K562 (cell line): ENCODE measurements around the gene RPLP2. TPM values are rescaled to one million over a fixed set of nuclear protein-coding genes. Genes with fewer than 3 reads are reported as not detected.

Source experiments
- ATAC-seq: fragments of 200-7000 bp; cut with Tn5 transposase; 3 replicates; pipeline ENCODE4 v1.9.1; 2020; ENCODE audit warnings: moderate library complexity
- BruUV-seq: library from RNA; stranded (reverse); fragments of 400-500 nt; replicated peaks from 2 replicates; lab custom pipeline; 2021; lab: Mats Ljungman, UMichigan
- CTCF ChIA-PET: fragments of 300-600 bp; formaldehyde crosslinking; extraction: SDS; loops from one replicate; lab custom pipeline; 2021; ENCODE audit warnings: low intra/inter-chr PET ratio; lab: Yijun Ruan, JAX
- POLR2A ChIA-PET: fragments of 300-600, 350-650 bp; sonication (Branson Sonifier 250); formaldehyde crosslinking; extraction: SDS; loops from one replicate; lab custom pipeline; 2021; ENCODE audit warnings: antibody characterized with exemption, inconsistent platforms; lab: Yijun Ruan, JAX
- DNase-seq, 4 experiments: peaks; one replicate each; pipeline versions ENCODE4 v3.0.0 to v3.0.0-alpha.2; 2011 to 2018; ENCODE audit warnings: low spot score in 3 of 4, mixed read lengths in 3 of 4; ENCODE audit errors: extremely low read depth in 1 of 4
- FAIRE-seq: peaks from 2 replicates; lab custom pipeline; 2011; peaks lifted over from hg19 to GRCh38; lab: Jason Lieb, UNC
- H2AFZ ChIP-seq: 2 replicates; pipeline ENCODE4 v1.6.0; 2011; ENCODE audit warnings: low read depth, low read length, control low read depth, inconsistent platforms
- H3K27ac ChIP-seq: fragments of 200-600 bp; 3 replicates; pipeline ENCODE4 v1.8.0; 2011; ENCODE audit warnings: low read depth, mild to moderate bottlenecking, control low read depth, inconsistent platforms, low read length, moderate library complexity, mixed read lengths; ENCODE audit errors: extremely low read depth
- H3K27me3 ChIP-seq, 2 experiments: fragments of 300-600 bp in 1 of 2; 2 replicates in 1 of 2; 3 replicates in 1 of 2; pipeline versions ENCODE4 v1.6.0 to v1.8.0; 2011; ENCODE audit warnings: inconsistent platforms in 2 of 2, low read length in 2 of 2, mild to moderate bottlenecking in 1 of 2, mixed read lengths in 1 of 2, moderate library complexity in 1 of 2; ENCODE audit not compliant: control insufficient read depth in 2 of 2, insufficient read depth in 2 of 2
- H3K36me3 ChIP-seq: fragments of 300-600 bp; 3 replicates; pipeline ENCODE4 v1.8.0; 2011; ENCODE audit warnings: mild to moderate bottlenecking, low read length, inconsistent platforms; ENCODE audit not compliant: control insufficient read depth, insufficient read depth
- H3K4me1 ChIP-seq, 2 experiments: fragments of 200-600 bp in 1 of 2; replicated peaks in 1 of 2; 2 replicates in 1 of 2; 3 replicates in 1 of 2; pipeline versions ENCODE4 v1.5.1 to v1.8.0; 2011; ENCODE audit warnings: inconsistent platforms in 2 of 2, low read length in 2 of 2, mild to moderate bottlenecking in 1 of 2, mixed read lengths in 1 of 2, moderate library complexity in 1 of 2; ENCODE audit not compliant: control insufficient read depth in 2 of 2, insufficient read depth in 2 of 2
- H3K4me2 ChIP-seq: 2 replicates; pipeline ENCODE4 v1.6.1; 2011; ENCODE audit warnings: low read length, control low read depth, inconsistent platforms, mixed read lengths; ENCODE audit not compliant: insufficient read depth
- H3K4me3 ChIP-seq: fragments of 200-600 bp; sonication (generic), shearing (Covaris generic); 2 replicates; pipeline ENCODE4 v1.5.1; 2016; ENCODE audit warnings: control low read depth, inconsistent platforms
- H3K79me2 ChIP-seq: fragments of 200-600 bp; 3 replicates; pipeline ENCODE4 v1.8.0; 2011; ENCODE audit warnings: low read length, inconsistent platforms; ENCODE audit not compliant: control insufficient read depth, insufficient read depth
- H3K9ac ChIP-seq, 2 experiments: 2 replicates each; pipeline versions ENCODE4 v1.6.0 to v1.6.1; 2011; ENCODE audit warnings: low read depth in 2 of 2, low read length in 2 of 2, control low read depth in 1 of 2, inconsistent platforms in 1 of 2, mild to moderate bottlenecking in 1 of 2, mixed read lengths in 1 of 2; ENCODE audit not compliant: insufficient read depth in 1 of 2
- H3K9me1 ChIP-seq: one replicate; pipeline ENCODE4 v1.6.0; 2011; ENCODE audit warnings: inconsistent platforms, mild to moderate bottlenecking, low read length, moderate library complexity; ENCODE audit not compliant: control insufficient read depth, insufficient read depth
- H3K9me3 ChIP-seq: replicated peaks from 2 replicates; pipeline ENCODE4 v1.5.1; 2011; ENCODE audit warnings: low read depth, low read length, inconsistent platforms; ENCODE audit not compliant: control insufficient read depth, insufficient read depth
- H4K20me1 ChIP-seq: replicated peaks from 2 replicates; pipeline ENCODE4 v1.6.1; 2011; ENCODE audit warnings: low read length, inconsistent platforms, mixed read lengths; ENCODE audit not compliant: control insufficient read depth, insufficient read depth
- BRCA1 ChIP-seq, 2 experiments: fragments of 450-650 bp in 1 of 2; sonication (generic) in 1 of 2; formaldehyde crosslinking in 1 of 2; IDR thresholded peaks; 2 replicates each; pipeline versions ENCODE4 v1.5.0 to v1.6.1; 2017 to 2020; ENCODE audit warnings: mild to moderate bottlenecking in 1 of 2, missing genetic modification reagents in 1 of 2
- CREB1 ChIP-seq, 2 experiments: sonication (generic) in 1 of 2; formaldehyde crosslinking in 1 of 2; IDR thresholded peaks; 2 replicates each; pipeline versions ENCODE4 v1.6.1 to v1.8.0; 2012 to 2022; ENCODE audit warnings: inconsistent platforms in 1 of 2, mild to moderate bottlenecking in 1 of 2, missing genetic modification reagents in 1 of 2, moderate library complexity in 1 of 2
- HDAC3 ChIP-seq: fragments of 450-650 bp; IDR thresholded peaks from 2 replicates; pipeline ENCODE4 v1.6.1; 2018; ENCODE audit warnings: borderline replicate concordance, mild to moderate bottlenecking, moderate library complexity; ENCODE audit not compliant: partially characterized antibody
- KAT7 ChIP-seq: sonication (generic); formaldehyde crosslinking; IDR thresholded peaks from 2 replicates; pipeline ENCODE4 v1.8.0; 2022; ENCODE audit warnings: missing genetic modification reagents, mild to moderate bottlenecking, borderline replicate concordance
- LCOR ChIP-seq: sonication (generic); formaldehyde crosslinking; IDR thresholded peaks from 2 replicates; pipeline ENCODE4 v1.8.0; 2022; ENCODE audit warnings: mild to moderate bottlenecking, missing genetic modification reagents
- NFE2L1 ChIP-seq: fragments of 450-650 bp; IDR thresholded peaks from 2 replicates; pipeline ENCODE4 v1.6.1; 2016; ENCODE audit warnings: missing genetic modification characterization, low read depth, mild to moderate bottlenecking, missing compliant biosample characterization, moderate library complexity, borderline replicate concordance
- NFRKB ChIP-seq: fragments of 450-650 bp; IDR thresholded peaks from 2 replicates; pipeline ENCODE4 v1.6.1; 2016; ENCODE audit warnings: low read depth
- PHF8 ChIP-seq: fragments of 200-600 bp; sonication (generic); IDR thresholded peaks from 2 replicates; pipeline ENCODE4 v1.6.1; 2012; ENCODE audit warnings: mixed run types, mild to moderate bottlenecking, inconsistent platforms, low read length, moderate library complexity, borderline replicate concordance
- POLR2AphosphoS2 ChIP-seq: IDR thresholded peaks from 2 replicates; pipeline ENCODE4 v1.6.1; 2012; ENCODE audit warnings: low read length, improper control_type of control experiment
- TAF1 ChIP-seq: IDR thresholded peaks from 2 replicates; pipeline ENCODE4 v1.6.1; 2011; ENCODE audit warnings: mild to moderate bottlenecking, low read length, moderate library complexity; ENCODE audit not compliant: insufficient read depth, control insufficient read depth, severe bottlenecking; ENCODE audit errors: extremely low read depth
- ZFP36 ChIP-seq: fragments of 150-350 bp; IDR thresholded peaks from 2 replicates; pipeline ENCODE4 v1.6.1; 2018; ENCODE audit warnings: low read length, low read depth; ENCODE audit not compliant: partially characterized antibody
- ZMIZ1 ChIP-seq, 2 experiments: fragments of 150-350 bp in 1 of 2; IDR thresholded peaks; 2 replicates each; pipeline ENCODE4 v1.6.1; 2012 to 2016; ENCODE audit warnings: low read depth in 2 of 2, low read length in 2 of 2, mild to moderate bottlenecking in 1 of 2, moderate library complexity in 1 of 2
- ZNF561 ChIP-seq: fragments of 450-650 bp; formaldehyde crosslinking; conservative IDR thresholded peaks from 2 replicates; pipeline ENCODE4 v1.4.0; 2020; ENCODE audit warnings: mild to moderate bottlenecking, moderate library complexity
- WGBS: fragments of 100-300 bp; shearing (Covaris generic); methylation state at CpG from one replicate; pipeline ENCODE4 v1.1.6; 2016; ENCODE audit warnings: low coverage, mixed read lengths; ENCODE audit not compliant: insufficient coverage; ENCODE audit errors: missing lambda C conversion rate; 5-methylcytosine and 5-hydroxymethylcytosine counted together
- in situ Hi-C: fragments of 300-500 bp; cut with MboI; formaldehyde crosslinking; loops from 4 replicates; pipeline ENCODE4 v1.15.0; 2018; ENCODE audit warnings: inconsistent platforms, mixed read lengths
- intact Hi-C: fragments of 100-400 bp; cut with micrococcal nuclease; formaldehyde crosslinking; loops from 2 replicates; pipeline ENCODE4 v1.14.2; 2022
- polyA plus RNA-seq, 8 experiments: library from polyadenylated mRNA; depleted of rRNA in 4 of 8; stranded (reverse) in 5 of 8; unstranded in 3 of 8; fragments of >200 nt; fragmentation: Nextera tagmentation in 2 of 8; fragmentation: Illumina TruSeq in 1 of 8; extraction: Ambion mirVana in 2 of 8; extraction: Trizol in 1 of 8; gene quantifications; 2 replicates each; pipeline versions ENCODE4 v1.2.1 to v1.2.3, GENCODE V29; 2011 to 2014; ENCODE audit warnings: inconsistent platforms in 1 of 8, missing spikeins in 1 of 8
- total RNA-seq, 7 experiments: library from RNA; depleted of rRNA in 6 of 7; stranded (reverse); fragments of >200 nt in 6 of 7; fragmentation: Illumina TruSeq in 2 of 7; extraction: Trizol in 2 of 7; gene quantifications; 2 replicates each; pipeline versions ENCODE4 v1.2.1 to v1.2.3, GENCODE V29; 2011 to 2021; ENCODE audit warnings: low replicate concordance in 1 of 7

Gene RPLP2
- total and polyA plus RNA-seq, 9 of the 15 experiments (the other 6 are each of a cell fraction or from before 2014, with no cell fraction given) = 528 to 3,807 (median 1,633) TPM

DNA sequence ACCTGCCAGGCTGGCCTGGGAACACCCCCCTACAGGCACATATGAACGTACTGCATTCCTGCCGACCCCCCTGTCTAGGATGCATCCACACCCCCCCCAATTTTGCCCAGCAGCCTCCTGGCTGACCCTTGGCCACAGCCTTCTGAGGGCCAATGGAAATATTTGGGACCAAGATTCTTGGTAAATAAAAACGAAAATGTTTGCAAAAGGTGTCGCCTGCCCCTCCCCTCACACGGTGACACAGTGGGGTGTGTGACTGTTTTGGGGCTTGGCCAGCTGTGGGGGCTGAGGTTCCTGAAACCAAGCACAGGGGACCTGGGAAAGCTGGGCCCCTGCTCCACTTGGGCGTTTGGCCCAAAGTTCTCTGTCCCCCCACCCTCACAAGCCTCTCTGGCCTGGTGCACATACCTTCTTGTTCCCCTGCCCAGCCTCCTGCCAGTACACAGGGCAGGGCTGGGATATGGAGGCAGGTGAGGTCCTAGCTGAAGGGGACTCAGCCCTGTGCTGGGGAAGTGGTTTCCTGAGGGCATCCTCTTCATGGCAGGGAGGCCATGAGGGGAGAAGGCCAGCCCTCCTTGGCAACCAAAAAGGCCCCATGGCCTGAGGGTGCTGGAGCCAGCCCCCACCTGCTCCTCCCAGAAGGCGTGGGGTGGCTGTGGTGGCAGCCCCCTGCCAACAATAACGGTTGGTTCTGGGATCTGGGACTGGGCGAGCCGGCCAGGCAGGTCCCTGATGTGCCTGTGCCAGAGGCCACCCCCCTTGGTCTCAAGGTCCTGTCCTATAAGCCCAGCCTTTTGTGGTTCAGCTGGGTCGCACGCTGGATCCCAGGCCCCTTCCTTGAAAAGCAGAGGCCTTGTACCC is 15.8 kb downstream of the RPLP2 start (continued):
- TF ChIP-seq TAF1 (no peak), BRCA1 (IDR thresholded peaks at IDR 0.05) (no peak), BRCA1 (CRISPR knock-in tag; IDR thresholded peaks at IDR 0.05) (no peak), CREB1 (IDR thresholded peaks at IDR 0.05) (no peak), CREB1 (CRISPR knock-in tag; IDR thresholded peaks at IDR 0.05) (no peak), ZFP36 (no peak), NFRKB (no peak)

- WGBS = 62% methylated on average over 7 of the region's 9 CpGs
- H2AFZ ChIP-seq = no peak overlapping the region
- peaks cover 4% of the 10 kb centered on the region for H3K9me1 ChIP-seq
- ATAC-seq = peak; percentile 0; the same call in 1 of the 3 replicates
- H3K27ac ChIP-seq = peak overlapping the region; percentile 85; the same call in 2 of the 3 replicates
- no peak for FAIRE-seq
- peaks cover 22 to 93% of the 10 kb centered on the region in 2 experiments for H3K4me1 ChIP-seq
- ChIA-PET CTCF (no interaction called here), POLR2A (interaction anchor here (0.6 to 1.9 kb wide), 5 partner anchors 10 to 33 kb away, joined by 3 to 6 read pairs (median 3); no protein-coding TSS in a partner anchor)
- in situ Hi-C loops = no loop called here
- peaks cover 41% of the 10 kb centered on the region; the same call in 1 of the 3 replicates for H3K36me3 ChIP-seq
- peaks cover 10% of the 10 kb centered on the region; the same call in 2 of the 3 replicates for H3K79me2 ChIP-seq
- TF ChIP-seq PHF8 (no peak), KAT7 (CRISPR knock-in tag) (no peak), ZNF561 (CRISPR knock-in tag) (no peak), HDAC3 (no peak), POLR2AphosphoS2 (no peak), ZMIZ1 (IDR thresholded peaks at IDR 0.05; ENCODE audit: low read depth in 2 of 2, low read length in 2 of 2) (no peak), NFE2L1 (no peak), LCOR (no peak)
- H4K20me1 ChIP-seq = 0 out of 2 replicates have a peak, but pooled peaks cover 2% of the 10 kb centered on the region
- peak overlapping the region; percentile 80; the same call in 1 of the 2 replicates for H3K4me2 ChIP-seq
- H3K9me3 ChIP-seq = no peaks in the 10 kb centered on the region
- intact Hi-C loops = no loop called here
- H3K27me3 ChIP-seq = no peaks in the 10 kb centered on the region
- DNase-seq = no peak
- TSS peak; percentile 53 for BruUV-seq
- peak overlapping the region; percentile 75 to 81 for H3K9ac ChIP-seq
- peak overlapping the region; percentile 52; the same call in 1 of the 2 replicates for H3K4me3 ChIP-seq
Observed at GRCh38 chr11:826227-826621, 16.5 kb downstream of the RPLP2 start.
